ENCODE measurements around the gene TWSG1.

DNA sequence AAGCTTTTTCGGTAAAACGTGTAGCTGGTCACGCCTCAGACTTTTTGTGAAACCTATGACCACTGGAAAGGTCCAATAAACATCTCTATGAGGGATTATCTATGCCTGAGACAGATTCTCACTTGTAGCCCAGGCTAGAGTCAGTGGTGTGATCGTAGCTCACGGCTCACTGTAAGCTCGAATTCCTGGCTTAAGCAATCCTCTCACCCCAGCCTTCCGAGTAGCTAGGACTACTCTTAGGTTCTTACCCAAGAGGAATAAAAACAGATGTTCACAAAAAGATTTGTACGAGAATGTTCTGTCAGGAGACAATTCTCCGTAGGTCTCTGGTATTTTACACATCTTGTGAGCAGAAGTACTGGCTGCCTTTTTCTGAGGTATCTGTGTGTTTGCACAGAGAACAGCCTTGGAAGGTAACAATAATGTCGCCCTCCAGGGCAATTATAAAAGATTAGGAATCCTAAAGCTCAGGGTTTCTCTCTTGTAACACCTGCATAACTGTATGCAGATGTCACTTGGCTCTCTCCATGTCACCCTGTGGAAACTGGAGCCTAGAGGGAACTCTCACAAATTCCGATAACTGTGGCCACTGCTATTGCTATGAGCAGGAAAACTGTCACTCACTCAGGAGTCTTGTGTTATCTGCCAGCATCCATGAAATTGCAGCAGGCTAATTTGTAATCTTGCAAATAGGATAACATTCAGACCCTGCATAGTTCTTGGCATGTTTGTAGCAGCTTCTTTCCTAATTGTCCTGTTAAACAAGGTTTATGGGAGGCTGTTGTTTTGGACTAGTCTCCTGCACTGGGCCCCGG lies 115.2 kb downstream of the TWSG1 start:
- TF ChIP-seq POLR2A (IDR thresholded peaks at IDR 0.05): no peak
- TF ChIP-seq, protein P1, sequence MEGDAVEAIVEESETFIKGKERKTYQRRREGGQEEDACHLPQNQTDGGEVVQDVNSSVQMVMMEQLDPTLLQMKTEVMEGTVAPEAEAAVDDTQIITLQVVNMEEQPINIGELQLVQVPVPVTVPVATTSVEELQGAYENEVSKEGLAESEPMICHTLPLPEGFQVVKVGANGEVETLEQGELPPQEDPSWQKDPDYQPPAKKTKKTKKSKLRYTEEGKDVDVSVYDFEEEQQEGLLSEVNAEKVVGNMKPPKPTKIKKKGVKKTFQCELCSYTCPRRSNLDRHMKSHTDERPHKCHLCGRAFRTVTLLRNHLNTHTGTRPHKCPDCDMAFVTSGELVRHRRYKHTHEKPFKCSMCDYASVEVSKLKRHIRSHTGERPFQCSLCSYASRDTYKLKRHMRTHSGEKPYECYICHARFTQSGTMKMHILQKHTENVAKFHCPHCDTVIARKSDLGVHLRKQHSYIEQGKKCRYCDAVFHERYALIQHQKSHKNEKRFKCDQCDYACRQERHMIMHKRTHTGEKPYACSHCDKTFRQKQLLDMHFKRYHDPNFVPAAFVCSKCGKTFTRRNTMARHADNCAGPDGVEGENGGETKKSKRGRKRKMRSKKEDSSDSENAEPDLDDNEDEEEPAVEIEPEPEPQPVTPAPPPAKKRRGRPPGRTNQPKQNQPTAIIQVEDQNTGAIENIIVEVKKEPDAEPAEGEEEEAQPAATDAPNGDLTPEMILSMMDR (IDR thresholded peaks at IDR 0.05): no peak

Data from heart left ventricle (tissue), 13 donors.